AG10803 (cell line): ENCODE data around the gene STIP1.

Source experiments
- DNase-seq: peaks from one replicate; pipeline ENCODE4 v3.0.0; 2010; ENCODE audit warnings: low read depth
- H3K4me3 ChIP-seq: 2 replicates; pipeline ENCODE4 v1.5.1; 2011; ENCODE audit warnings: mild to moderate bottlenecking, low read length, control low read depth
- CTCF ChIP-seq: conservative IDR thresholded peaks from 2 replicates; pipeline ENCODE4 v1.5.1; 2011; ENCODE audit warnings: mild to moderate bottlenecking, low read length, control low read depth, inconsistent platforms

STIP1 gene

GRCh38 chr11:64185693-64186491 lies at the start of gene STIP1:
Gene STIP1, plus strand, starts transcription at chr11:64186171. Its CDS starts 91 bp downstream, at chr11:64186262.
- DNase-seq: peak; percentile 100
- H3K4me3 ChIP-seq: peak within 1 kb of the TSS; percentile 80
- peak; percentile 55 for TF ChIP-seq CTCF

GRCh38 chr11:64136765-64137441 lies 49.1 kb upstream of the STIP1 start:
- no peak for TF ChIP-seq CTCF
- no peak overlapping the region for H3K4me3 ChIP-seq
- no peak for DNase-seq

GRCh38 chr11:64138398-64138797 lies 47.6 kb upstream of the STIP1 start:
- no peak for DNase-seq

GRCh38 chr11:64139049-64139448 lies 46.9 kb upstream of the STIP1 start:
- DNase-seq: no peak
- H3K4me3 ChIP-seq: no peak overlapping the region
- no peak for TF ChIP-seq CTCF

More at GRCh38 chr11:64138398-64138797, 47.6 kb upstream of the STIP1 start:
- H3K4me3 ChIP-seq: no peak overlapping the region
- TF ChIP-seq CTCF: no peak

GRCh38 chr11:64140082-64140481 lies 45.9 kb upstream of the STIP1 start:
- TF ChIP-seq CTCF: no peak
- H3K4me3 ChIP-seq: no peak overlapping the region
- no peak for DNase-seq

GRCh38 chr11:64141081-64141783 lies 44.7 kb upstream of the STIP1 start:
- no peak overlapping the region for H3K4me3 ChIP-seq
- no peak for TF ChIP-seq CTCF
- peak; percentile 9 for DNase-seq
